T-cell (primary cell): ENCODE data around the gene RIN2. TPM values are rescaled to one million over a fixed set of nuclear protein-coding genes. Genes with fewer than 3 reads are reported as not detected.
A peak's percentile ranks its signal among the peaks of the same experiment; 100 is the strongest.

ENCODE experiments used
- ATAC-seq, 4 experiments: fragments of 200-7000 bp in 3 of 4; fragments of 150-1000 bp in 1 of 4; cut with Tn5 transposase; replicated peaks in 1 of 4; 1 replicate in 3 of 4; 2 replicates in 1 of 4; pipeline ENCODE4 v1.10.0; 2021; ENCODE audit warnings: moderate library complexity in 3 of 4, mild to moderate bottlenecking in 2 of 4, moderate number of reproducible peaks in 1 of 4
- CTCF ChIA-PET, 2 donors: fragments of 300-600 bp; sonication (Branson Sonifier 250); formaldehyde crosslinking; loops; one replicate each; lab custom pipeline; 2022; ENCODE audit warnings: antibody characterized with exemption in 2 of 2; lab: Charles Lee
- POLR2A ChIA-PET, 2 donors: fragments of 300-600 bp; sonication (Branson Sonifier 250); formaldehyde crosslinking; loops; one replicate each; lab custom pipeline; 2022; ENCODE audit warnings: antibody characterized with exemption in 2 of 2; lab: Charles Lee
- DNase-seq, 35 experiments: peaks; one replicate each; pipeline versions ENCODE4 v3.0.0 to v3.0.0-alpha.2; 2013 to 2023
- H3K27ac ChIP-seq: one replicate; pipeline ENCODE4 v1.5.1; 2013; ENCODE audit warnings: low read length
- H3K27me3 ChIP-seq, 2 experiments: replicated peaks in 1 of 2; 1 replicate in 1 of 2; 2 replicates in 1 of 2; pipeline versions ENCODE4 v1.6.1 to v1.7.0; 2013; ENCODE audit warnings: low read length in 1 of 2, mixed read lengths in 1 of 2; ENCODE audit not compliant: control insufficient read depth in 2 of 2, insufficient read depth in 2 of 2; ENCODE audit errors: extremely low read depth in 1 of 2
- H3K36me3 ChIP-seq, 2 donors: 1 replicate in 1 of 2; 2 replicates in 1 of 2; pipeline versions ENCODE4 v1.6.1 to v1.7.0; 2013; ENCODE audit warnings: low read length in 1 of 2; ENCODE audit not compliant: control insufficient read depth in 2 of 2, insufficient read depth in 1 of 2; ENCODE audit errors: extremely low read depth in 1 of 2
- H3K4me1 ChIP-seq, 2 experiments: 1 replicate in 1 of 2; 2 replicates in 1 of 2; pipeline versions ENCODE4 v1.6.1 to v1.7.0; 2013; ENCODE audit warnings: low read length in 2 of 2, mixed read lengths in 1 of 2; ENCODE audit not compliant: insufficient read depth in 2 of 2, control insufficient read depth in 1 of 2; ENCODE audit errors: extremely low read depth in 1 of 2
- H3K4me3 ChIP-seq, 2 donors: 1 replicate in 1 of 2; 2 replicates in 1 of 2; pipeline versions ENCODE4 v1.5.1 to v1.7.0; 2013; ENCODE audit warnings: mild to moderate bottlenecking in 2 of 2, low read length in 1 of 2, moderate library complexity in 1 of 2; ENCODE audit not compliant: control insufficient read depth in 1 of 2; ENCODE audit errors: extremely low read depth in 1 of 2
- H3K9me3 ChIP-seq: 2 replicates; pipeline ENCODE4 v1.7.0; 2013
- H3K27ac Mint-ChIP-seq, 2 donors: one replicate each; pipeline ENCODE4 v1.8.0; 2020 to 2021; ENCODE audit warnings: mild to moderate bottlenecking in 2 of 2, mixed read lengths in 2 of 2
- H3K27me3 Mint-ChIP-seq, 2 donors: one replicate each; pipeline ENCODE4 v1.8.0; 2021 to 2022; ENCODE audit warnings: mixed read lengths in 2 of 2
- H3K36me3 Mint-ChIP-seq: one replicate; pipeline ENCODE4 v1.8.0; 2021; ENCODE audit warnings: mixed read lengths
- H3K4me1 Mint-ChIP-seq, 3 donors: one replicate each; pipeline ENCODE4 v1.8.0; 2020 to 2022; ENCODE audit warnings: mixed read lengths in 3 of 3, mild to moderate bottlenecking in 1 of 3
- H3K4me3 Mint-ChIP-seq, 3 donors: one replicate each; pipeline ENCODE4 v1.8.0; 2020 to 2022; ENCODE audit warnings: mild to moderate bottlenecking in 3 of 3, mixed read lengths in 3 of 3, moderate library complexity in 3 of 3
- H3K9me3 Mint-ChIP-seq, 3 donors: one replicate each; pipeline ENCODE4 v1.8.0; 2020 to 2022; ENCODE audit warnings: mixed read lengths in 3 of 3
- WGBS: methylation state at CpG from one replicate; pipeline ENCODE4 v1.1.5; 2013; ENCODE audit warnings: missing lambda C conversion rate; ENCODE audit not compliant: insufficient coverage; 5-methylcytosine and 5-hydroxymethylcytosine counted together
- total RNA-seq, 35 experiments: library from RNA in 6 of 35; stranded (reverse) in 6 of 35; fragments of 120-200 nt in 1 of 35; gene quantifications; one replicate each; pipeline versions ENCODE4 v1.2.1 to v1.2.4 and lab custom pipeline; 2013 to 2026

The RIN2 gene
- total RNA-seq (under 1 TPM in 3 of 5 donors, not detected in 2; 0.20 to 0.89 (median 0.26) TPM), total RNA-seq (lab: John Stamatoyannopoulos, UW) (0 to 13.4 (median 0.17) reads per million in 29 experiments)
- 0.35 TPM for total RNA-seq (2013)

GRCh38 chr20:19758133-19758500, at the start of gene RIN2:
Gene RIN2, plus strand, starts transcription at chr20:19758258. Its CDS starts 131,344 bp downstream, at chr20:19889602.
- peak in 1 of 35 experiments; percentile 16 for DNase-seq
- 2% methylated on average over 20 of the region's 25 CpGs for WGBS
- Histone ChIP-seq H3K27me3 (peaks cover 0 to 25% of the 10 kb centered on the region in 2 experiments), H3K36me3 (no peaks in the 10 kb centered on the region), H3K27ac (no peak within 1 kb of the TSS), H3K4me3 (peak within 1 kb of the TSS in 1 of 2 donors; percentile 68), H3K4me1 (no peaks in the 10 kb centered on the region), H3K9me3 (no peaks in the 10 kb centered on the region)
- Mint-ChIP-seq H3K4me1 (peaks cover 0 to 3% (median 3%) of the 10 kb centered on the region in 3 donors), H3K27ac (no peak within 1 kb of the TSS), H3K4me3 (peak within 1 kb of the TSS; percentile 11 to 48 (median 39)), H3K27me3 (peaks cover 31 to 44% of the 10 kb centered on the region in 2 donors), H3K36me3 (no peaks in the 10 kb centered on the region), H3K9me3 (no peaks in the 10 kb centered on the region)
- peak in 1 of 4 experiments; percentile 19 for ATAC-seq
- CTCF ChIA-PET: interaction anchor here in 1 of 2 donors (0.6 kb wide), 1 partner anchor 21 kb away, joined by 3 read pairs; no protein-coding TSS in a partner anchor
- POLR2A ChIA-PET: no interaction called here

- Histone ChIP-seq H3K4me1 (no peaks in the 10 kb centered on the region), H3K27ac (no peak overlapping the region), H3K36me3 (no peaks in the 10 kb centered on the region), H3K4me3 (no peak overlapping the region), H3K9me3 (no peaks in the 10 kb centered on the region), H3K27me3 (peaks cover 0 to 2% of the 10 kb centered on the region in 2 experiments)
- Mint-ChIP-seq H3K36me3 (no peaks in the 10 kb centered on the region), H3K27me3 (peaks cover 1 to 6% of the 10 kb centered on the region in 2 donors), H3K4me1 (no peaks in the 10 kb centered on the region), H3K27ac (no peak overlapping the region), H3K9me3 (peaks cover 0 to 6% (median under 1%) of the 10 kb centered on the region in 3 donors), H3K4me3 (no peak overlapping the region)
- ChIA-PET CTCF (no interaction called here), POLR2A (no interaction called here)
- no peak for DNase-seq
- WGBS: no CpG with 5 or more reads among the region's 1 CpG
- ATAC-seq: no peak
These were observed 48.3 kb upstream of the RIN2 start for GRCh38 chr20:19709635-19710335.

GRCh38 chr20:19710336-19711120, 47.5 kb upstream of the RIN2 start:
- H3K36me3 ChIP-seq: no peaks in the 10 kb centered on the region
- no peaks in the 10 kb centered on the region for H3K4me1 ChIP-seq
- no peaks in the 10 kb centered on the region for H3K9me3 ChIP-seq
- peaks cover 0 to 6% (median 3%) of the 10 kb centered on the region in 3 donors for H3K9me3 Mint-ChIP-seq
- ATAC-seq (no peak), DNase-seq (no peak)
- H3K4me3 ChIP-seq: no peak overlapping the region
- ChIA-PET POLR2A (no interaction called here), CTCF (no interaction called here)
- H3K4me1 Mint-ChIP-seq: no peaks in the 10 kb centered on the region
- H3K27me3 Mint-ChIP-seq: peaks cover 1 to 6% of the 10 kb centered on the region in 2 donors
- peaks cover 0 to 2% of the 10 kb centered on the region in 2 experiments for H3K27me3 ChIP-seq
- 90% methylated on average over 4 of the region's 5 CpGs for WGBS
- no peak overlapping the region for H3K4me3 Mint-ChIP-seq
- H3K36me3 Mint-ChIP-seq: no peaks in the 10 kb centered on the region
- H3K27ac Mint-ChIP-seq: no peak overlapping the region
- H3K27ac ChIP-seq: no peak overlapping the region

GRCh38 chr20:19711126-19711525, 46.9 kb upstream of the RIN2 start:
- peaks cover 0 to 2% of the 10 kb centered on the region in 2 experiments for H3K27me3 ChIP-seq
- Mint-ChIP-seq H3K36me3 (no peaks in the 10 kb centered on the region), H3K27me3 (peaks cover 1 to 6% of the 10 kb centered on the region in 2 donors), H3K4me3 (no peak overlapping the region), H3K27ac (no peak overlapping the region), H3K9me3 (peaks cover 0 to 6% (median 5%) of the 10 kb centered on the region in 3 donors), H3K4me1 (no peaks in the 10 kb centered on the region)
- H3K9me3 ChIP-seq: no peaks in the 10 kb centered on the region
- no peak overlapping the region for H3K4me3 ChIP-seq
- no peak for DNase-seq
- CTCF ChIA-PET: no interaction called here
- no peak overlapping the region for H3K27ac ChIP-seq
- H3K36me3 ChIP-seq: no peaks in the 10 kb centered on the region
- 85% methylated on average over 11 of the region's 11 CpGs for WGBS
- no peak for ATAC-seq
- H3K4me1 ChIP-seq: no peaks in the 10 kb centered on the region
- POLR2A ChIA-PET: no interaction called here

GRCh38 chr20:19712721-19713260, 45.3 kb upstream of the RIN2 start:
- Histone ChIP-seq H3K36me3 (no peaks in the 10 kb centered on the region), H3K27me3 (no peaks in the 10 kb centered on the region), H3K4me1 (no peaks in the 10 kb centered on the region), H3K27ac (no peak overlapping the region), H3K9me3 (no peaks in the 10 kb centered on the region), H3K4me3 (no peak overlapping the region)
- H3K4me1 Mint-ChIP-seq: no peaks in the 10 kb centered on the region
- no peak overlapping the region for H3K27ac Mint-ChIP-seq
- CTCF ChIA-PET: no interaction called here
- POLR2A ChIA-PET: no interaction called here
- no peak overlapping the region for H3K4me3 Mint-ChIP-seq
- no peak for ATAC-seq
- WGBS: 86% methylated on average over 2 of the region's 4 CpGs
- peaks cover 1 to 6% of the 10 kb centered on the region in 2 donors for H3K27me3 Mint-ChIP-seq
- H3K9me3 Mint-ChIP-seq: peaks cover 2 to 11% (median 6%) of the 10 kb centered on the region in 3 donors
- no peak for DNase-seq
- no peaks in the 10 kb centered on the region for H3K36me3 Mint-ChIP-seq
